ENCODE measurements around the gene ANKRD13A. TPM values are rescaled to one million over a fixed set of nuclear protein-coding genes. Genes with fewer than 3 reads are reported as not detected.

Gene ANKRD13A
- total and polyA plus RNA-seq, 2 experiments from 2014 or later: 5.7 to 25.6 TPM

GRCh38 chr12:109952160-109952858, 46.9 kb upstream of the ANKRD13A start:
- Histone ChIP-seq H3F3A (replicated peaks; ENCODE audit: low read depth) (0 out of 2 replicates have a peak, but pooled peaks cover 3% of the 10 kb centered on the region), H3K9me2 (ENCODE audit: insufficient read depth) (no peaks in the 10 kb centered on the region), H3K27ac (ENCODE audit: low read depth) (no peak overlapping the region; the same call in 1 of the 2 replicates), H3K79me2 (replicated peaks; ENCODE audit: insufficient read depth) (no peaks in the 10 kb centered on the region), H3K27me3 (ENCODE audit: insufficient read depth) (no peaks in the 10 kb centered on the region), H4K20me1 (replicated peaks; ENCODE audit: insufficient read depth) (no peaks in the 10 kb centered on the region; the same call in 1 of the 2 replicates), H3K4me2 (no peak overlapping the region), H3K36me3 (ENCODE audit: insufficient read depth) (peaks cover 9% of the 10 kb centered on the region; the same call in 1 of the 2 replicates), H3K4me1 (ENCODE audit: insufficient read depth) (peaks cover 4% of the 10 kb centered on the region; the same call in 1 of the 2 replicates), H2AFZ (no peak overlapping the region), H3K4me3 (no peak overlapping the region)
- TF ChIP-seq ZNF114 (CRISPR knock-in tag; IDR thresholded peaks at IDR 0.05) (no peak), JUNB (IDR thresholded peaks at IDR 0.05; ENCODE audit: unreplicated experiment) (no peak), CTCF (conservative IDR thresholded peaks at IDR 0.05; ENCODE audit: low read depth in 2 of 2) (no peak)
- TF ChIP-seq, protein P1, sequence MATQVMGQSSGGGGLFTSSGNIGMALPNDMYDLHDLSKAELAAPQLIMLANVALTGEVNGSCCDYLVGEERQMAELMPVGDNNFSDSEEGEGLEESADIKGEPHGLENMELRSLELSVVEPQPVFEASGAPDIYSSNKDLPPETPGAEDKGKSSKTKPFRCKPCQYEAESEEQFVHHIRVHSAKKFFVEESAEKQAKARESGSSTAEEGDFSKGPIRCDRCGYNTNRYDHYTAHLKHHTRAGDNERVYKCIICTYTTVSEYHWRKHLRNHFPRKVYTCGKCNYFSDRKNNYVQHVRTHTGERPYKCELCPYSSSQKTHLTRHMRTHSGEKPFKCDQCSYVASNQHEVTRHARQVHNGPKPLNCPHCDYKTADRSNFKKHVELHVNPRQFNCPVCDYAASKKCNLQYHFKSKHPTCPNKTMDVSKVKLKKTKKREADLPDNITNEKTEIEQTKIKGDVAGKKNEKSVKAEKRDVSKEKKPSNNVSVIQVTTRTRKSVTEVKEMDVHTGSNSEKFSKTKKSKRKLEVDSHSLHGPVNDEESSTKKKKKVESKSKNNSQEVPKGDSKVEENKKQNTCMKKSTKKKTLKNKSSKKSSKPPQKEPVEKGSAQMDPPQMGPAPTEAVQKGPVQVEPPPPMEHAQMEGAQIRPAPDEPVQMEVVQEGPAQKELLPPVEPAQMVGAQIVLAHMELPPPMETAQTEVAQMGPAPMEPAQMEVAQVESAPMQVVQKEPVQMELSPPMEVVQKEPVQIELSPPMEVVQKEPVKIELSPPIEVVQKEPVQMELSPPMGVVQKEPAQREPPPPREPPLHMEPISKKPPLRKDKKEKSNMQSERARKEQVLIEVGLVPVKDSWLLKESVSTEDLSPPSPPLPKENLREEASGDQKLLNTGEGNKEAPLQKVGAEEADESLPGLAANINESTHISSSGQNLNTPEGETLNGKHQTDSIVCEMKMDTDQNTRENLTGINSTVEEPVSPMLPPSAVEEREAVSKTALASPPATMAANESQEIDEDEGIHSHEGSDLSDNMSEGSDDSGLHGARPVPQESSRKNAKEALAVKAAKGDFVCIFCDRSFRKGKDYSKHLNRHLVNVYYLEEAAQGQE (IDR thresholded peaks at IDR 0.05; ENCODE audit: unreplicated experiment): no peak
- Mint-ChIP-seq H3K27ac (no peak overlapping the region), H3K27me3 (ENCODE audit: insufficient read depth, low read depth, poor library complexity) (no peaks in the 10 kb centered on the region), H3K9me3 (no peaks in the 10 kb centered on the region), H3K4me3 (no peak overlapping the region), H3K4me1 (peaks cover 19% of the 10 kb centered on the region), H3K36me3 (ENCODE audit: low read depth) (peaks cover 20% of the 10 kb centered on the region)
- ATAC-seq (no peak), DNase-seq (ENCODE audit: low spot score) (no peak)

- no peak overlapping the region for H3K4me3 Mint-ChIP-seq
- Histone ChIP-seq H3K4me2 (no peak overlapping the region), H3K27ac (ENCODE audit: low read depth) (no peak overlapping the region; the same call in 1 of the 2 replicates), H3K36me3 (ENCODE audit: insufficient read depth) (peaks cover 9% of the 10 kb centered on the region; the same call in 1 of the 2 replicates), H2AFZ (no peak overlapping the region), H3K79me2 (replicated peaks; ENCODE audit: insufficient read depth) (no peaks in the 10 kb centered on the region), H3K27me3 (ENCODE audit: insufficient read depth) (no peaks in the 10 kb centered on the region), H3K4me1 (ENCODE audit: insufficient read depth) (no peaks in the 10 kb centered on the region), H3K4me3 (no peak overlapping the region), H3F3A (replicated peaks; ENCODE audit: low read depth) (0 out of 2 replicates have a peak, but pooled peaks cover 3% of the 10 kb centered on the region), H4K20me1 (replicated peaks; ENCODE audit: insufficient read depth) (no peaks in the 10 kb centered on the region; the same call in 1 of the 2 replicates), H3K9me2 (ENCODE audit: insufficient read depth) (no peaks in the 10 kb centered on the region)
- H3K9me3 Mint-ChIP-seq: no peaks in the 10 kb centered on the region
- no peak for DNase-seq (ENCODE audit: low spot score)
- TF ChIP-seq CREB1 (CRISPR knock-in tag; IDR thresholded peaks at IDR 0.05; ENCODE audit: low read depth) (no peak), NANOG (IDR thresholded peaks at IDR 0.05; ENCODE audit: borderline replicate concordance) (no peak), EZH2 (IDR thresholded peaks at IDR 0.05; ENCODE audit: low read depth, unreplicated experiment) (no peak), ZNF114 (CRISPR knock-in tag; IDR thresholded peaks at IDR 0.05) (no peak), ETS1 (IDR thresholded peaks at IDR 0.05) (no peak), JUNB (IDR thresholded peaks at IDR 0.05; ENCODE audit: unreplicated experiment) (no peak)
- H3K36me3 Mint-ChIP-seq (ENCODE audit: low read depth): peaks cover 20% of the 10 kb centered on the region
- H3K27me3 Mint-ChIP-seq (ENCODE audit: insufficient read depth, low read depth, poor library complexity): no peaks in the 10 kb centered on the region
- no peak overlapping the region for H3K27ac Mint-ChIP-seq
- peaks cover 15% of the 10 kb centered on the region for H3K4me1 Mint-ChIP-seq
- no peak for ATAC-seq
Observed at GRCh38 chr12:109952873-109953272, 46.4 kb upstream of the ANKRD13A start.

All from GM23338 (cell line).